Thoracic aorta (tissue), 2 donors: ENCODE measurements around the gene HPCAL1. TPM values are rescaled to one million over a fixed set of nuclear protein-coding genes. Genes with fewer than 3 reads are reported as not detected.

Source experiments
- ATAC-seq: fragments of 150-250 bp; one replicate; pipeline ENCODE4 v1.8.0; 2017; ENCODE audit warnings: low read depth; ENCODE audit not compliant: insufficient number of reproducible peaks, low FRiP score
- DNase-seq: peaks from one replicate; pipeline ENCODE4 v3.0.0-alpha.2; 2020; ENCODE audit warnings: low spot score
- H3K27ac ChIP-seq, 2 donors: fragments of 200-600 bp; sonication (generic); 1 replicate in 1 of 2; 2 replicates in 1 of 2; pipeline ENCODE4 v1.5.1; 2016; ENCODE audit warnings: mild to moderate bottlenecking in 2 of 2, moderate library complexity in 2 of 2
- H3K27me3 ChIP-seq: fragments of 200-600 bp; sonication (generic); replicated peaks from 2 replicates; pipeline ENCODE4 v1.6.0; 2016; ENCODE audit warnings: mild to moderate bottlenecking; ENCODE audit not compliant: insufficient read depth
- H3K36me3 ChIP-seq: fragments of 200-600 bp; sonication (generic); one replicate; pipeline ENCODE4 v1.5.1; 2016
- H3K4me1 ChIP-seq, 2 donors: fragments of 200-600 bp; sonication (generic); 1 replicate in 1 of 2; 2 replicates in 1 of 2; pipeline versions ENCODE4 v1.5.1 to v1.6.0; 2016; ENCODE audit warnings: low read depth in 2 of 2, mild to moderate bottlenecking in 1 of 2; ENCODE audit not compliant: control insufficient read depth in 1 of 2
- H3K4me3 ChIP-seq: fragments of 200-600 bp; sonication (generic); 2 replicates; pipeline ENCODE4 v1.5.1; 2016; ENCODE audit warnings: mild to moderate bottlenecking
- H3K9me3 ChIP-seq: fragments of 200-600 bp; sonication (generic); 2 replicates; pipeline ENCODE4 v1.5.1; 2016
- total RNA-seq, 2 donors: library from RNA; depleted of rRNA; stranded (reverse); fragments of >200 nt; gene quantifications; one replicate each; pipeline versions ENCODE4 v1.1.0 to v1.2.3, GENCODE V29; 2016
- TF ChIP-seq, protein P1 (sequence below): fragments of 200-600 bp; sonication (generic); IDR thresholded peaks from one replicate; pipeline ENCODE4 v1.5.1; 2019; ENCODE audit warnings: antibody characterized with exemption

The HPCAL1 gene
- total RNA-seq, 2 donors from 2014 or later, result 34.6 to 50.2 TPM

DNA sequence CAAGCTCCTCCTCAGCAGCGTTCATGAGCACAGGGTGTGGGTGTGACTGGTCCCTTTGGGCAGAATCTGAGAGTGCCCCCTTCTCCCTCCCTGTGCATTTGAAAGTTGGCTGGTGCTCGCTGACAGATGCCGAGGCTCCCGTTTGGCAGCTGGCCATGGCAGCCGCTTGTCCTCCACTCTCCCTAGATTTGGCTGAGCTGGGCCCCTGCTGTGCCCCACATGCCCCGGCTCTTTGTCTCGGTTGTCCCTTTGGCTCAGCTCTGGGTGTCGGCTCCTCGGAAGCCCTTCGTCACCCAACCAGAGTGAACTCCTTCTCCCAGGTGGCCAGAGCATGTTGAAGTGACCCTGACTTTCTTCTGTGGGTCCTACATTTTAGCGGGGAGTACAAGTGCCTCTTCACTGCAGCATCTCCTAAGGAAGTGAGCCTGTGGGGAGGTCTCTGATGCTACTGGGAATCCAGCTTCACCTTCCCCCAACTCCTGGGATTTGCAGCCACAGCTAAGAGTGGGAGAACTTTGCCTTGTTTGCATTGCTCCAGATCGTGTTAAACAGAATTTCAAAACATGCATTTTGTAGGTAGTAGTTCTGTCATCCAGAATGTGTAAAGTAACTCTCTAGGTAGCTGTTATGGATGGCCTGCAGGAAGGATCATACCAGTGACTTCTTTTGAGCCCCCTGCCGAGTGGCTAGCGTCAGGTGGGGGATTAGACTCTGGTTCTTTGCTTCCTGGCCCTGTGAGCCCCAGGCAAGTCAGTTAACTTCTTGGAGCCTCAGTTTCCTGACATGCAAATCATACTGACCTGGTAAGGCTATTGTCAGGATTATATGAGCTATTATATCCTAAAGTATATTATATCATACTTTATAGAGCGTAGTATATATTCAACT, 24.2 kb downstream of the HPCAL1 start:
- Histone ChIP-seq H3K36me3 (no peaks in the 10 kb centered on the region), H3K4me1 (peaks cover 7 to 10% of the 10 kb centered on the region in 2 donors), H3K4me3 (no peak overlapping the region), H3K9me3 (no peaks in the 10 kb centered on the region), H3K27ac (no peak overlapping the region), H3K27me3 (no peaks in the 10 kb centered on the region)
- TF ChIP-seq, protein P1, sequence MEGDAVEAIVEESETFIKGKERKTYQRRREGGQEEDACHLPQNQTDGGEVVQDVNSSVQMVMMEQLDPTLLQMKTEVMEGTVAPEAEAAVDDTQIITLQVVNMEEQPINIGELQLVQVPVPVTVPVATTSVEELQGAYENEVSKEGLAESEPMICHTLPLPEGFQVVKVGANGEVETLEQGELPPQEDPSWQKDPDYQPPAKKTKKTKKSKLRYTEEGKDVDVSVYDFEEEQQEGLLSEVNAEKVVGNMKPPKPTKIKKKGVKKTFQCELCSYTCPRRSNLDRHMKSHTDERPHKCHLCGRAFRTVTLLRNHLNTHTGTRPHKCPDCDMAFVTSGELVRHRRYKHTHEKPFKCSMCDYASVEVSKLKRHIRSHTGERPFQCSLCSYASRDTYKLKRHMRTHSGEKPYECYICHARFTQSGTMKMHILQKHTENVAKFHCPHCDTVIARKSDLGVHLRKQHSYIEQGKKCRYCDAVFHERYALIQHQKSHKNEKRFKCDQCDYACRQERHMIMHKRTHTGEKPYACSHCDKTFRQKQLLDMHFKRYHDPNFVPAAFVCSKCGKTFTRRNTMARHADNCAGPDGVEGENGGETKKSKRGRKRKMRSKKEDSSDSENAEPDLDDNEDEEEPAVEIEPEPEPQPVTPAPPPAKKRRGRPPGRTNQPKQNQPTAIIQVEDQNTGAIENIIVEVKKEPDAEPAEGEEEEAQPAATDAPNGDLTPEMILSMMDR, result no peak
- no peak for ATAC-seq
- no peak for DNase-seq

DNA sequence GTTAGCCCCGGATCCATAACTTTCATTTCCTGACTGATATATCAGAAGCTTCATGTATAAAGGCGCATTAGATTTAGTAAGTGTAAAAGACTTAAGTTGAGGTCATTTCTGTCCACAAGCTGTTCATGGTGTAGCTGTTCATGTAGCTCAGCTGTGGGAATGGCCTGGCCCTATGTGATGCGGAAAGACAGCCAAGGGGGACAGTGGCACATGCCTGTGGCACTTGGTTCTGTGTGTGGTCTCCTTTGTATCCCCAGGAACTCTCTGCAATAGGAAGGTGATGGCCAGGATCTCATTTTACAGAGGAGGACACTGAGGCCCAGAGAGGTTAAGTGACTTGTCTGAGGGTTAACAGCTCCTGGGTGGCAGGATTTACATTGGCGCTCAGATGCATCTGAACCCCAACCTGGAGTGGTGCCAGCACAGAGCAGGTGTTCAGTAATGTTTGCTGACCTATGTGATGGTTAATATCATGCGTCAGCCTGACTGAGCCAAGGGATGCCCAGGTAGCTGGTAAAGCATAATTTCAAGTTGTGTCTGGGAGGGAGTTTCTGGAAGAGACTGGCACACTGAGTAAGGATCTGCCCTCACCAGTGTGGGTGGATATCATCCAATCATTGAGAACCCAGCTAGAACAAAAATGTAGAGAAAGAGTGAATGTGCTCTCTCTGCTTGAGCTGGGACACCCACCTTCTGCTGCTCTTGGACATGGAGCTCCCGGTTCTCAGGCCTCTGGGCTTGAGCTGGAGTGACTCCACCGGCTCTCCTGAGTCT, 25.4 kb downstream of the HPCAL1 start:
- TF ChIP-seq, protein P1, result no peak
- H3K36me3 ChIP-seq, result no peaks in the 10 kb centered on the region
- H3K4me3 ChIP-seq, result no peak overlapping the region
- peaks cover 7 to 10% of the 10 kb centered on the region in 2 donors for H3K4me1 ChIP-seq
- no peaks in the 10 kb centered on the region for H3K27me3 ChIP-seq
- no peak for DNase-seq
- H3K27ac ChIP-seq, result no peak overlapping the region
- H3K9me3 ChIP-seq, result no peaks in the 10 kb centered on the region
- ATAC-seq, result no peak

DNA sequence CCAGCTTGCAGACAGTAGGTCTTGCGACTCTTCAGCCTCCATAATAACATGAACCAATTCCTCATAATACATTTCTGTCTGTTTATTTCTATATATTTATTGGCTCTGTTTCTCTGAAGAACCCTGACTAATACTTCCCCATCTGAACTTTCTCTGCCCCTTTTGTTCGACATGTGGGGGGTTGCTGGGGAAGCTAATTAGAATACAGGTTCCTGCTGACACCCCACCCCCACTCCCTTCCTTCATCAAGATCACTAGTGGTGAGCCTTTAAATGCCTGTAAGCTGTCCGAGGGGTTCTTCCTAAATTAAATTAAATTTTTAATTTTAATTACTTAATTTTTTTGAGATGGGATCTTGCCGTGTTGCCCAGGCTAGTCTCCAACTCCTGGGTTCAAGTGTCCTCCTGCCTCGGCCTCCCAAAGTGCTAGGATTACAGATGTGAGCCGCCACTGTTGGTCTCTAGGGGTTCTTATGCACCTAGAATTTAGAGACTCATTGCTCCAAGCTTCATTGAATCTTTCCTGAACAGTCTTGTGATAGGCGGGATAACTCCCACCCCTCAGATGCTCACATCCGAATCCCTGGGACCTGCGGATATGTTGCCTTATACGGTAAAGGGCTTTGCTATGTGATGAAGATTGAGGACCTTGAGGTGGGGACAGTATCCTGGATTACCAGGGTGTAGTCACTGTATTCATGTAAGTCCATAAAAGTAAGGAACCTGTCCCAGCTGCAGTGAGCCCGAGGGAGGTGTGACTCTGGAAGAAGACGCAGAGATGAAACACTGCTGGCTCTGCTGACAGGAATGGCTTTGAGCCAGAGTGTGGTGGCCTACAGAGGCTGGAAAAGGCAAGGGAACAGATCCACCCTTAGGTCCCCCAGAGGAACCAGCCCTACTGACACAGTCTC, 26.2 kb downstream of the HPCAL1 start:
- TF ChIP-seq, protein P1, result no peak
- Histone ChIP-seq H3K4me1 (peaks cover 7 to 10% of the 10 kb centered on the region in 2 donors), H3K36me3 (no peaks in the 10 kb centered on the region), H3K9me3 (no peaks in the 10 kb centered on the region), H3K27me3 (no peaks in the 10 kb centered on the region), H3K27ac (no peak overlapping the region), H3K4me3 (no peak overlapping the region)
- ATAC-seq (no peak), DNase-seq (no peak)

DNA sequence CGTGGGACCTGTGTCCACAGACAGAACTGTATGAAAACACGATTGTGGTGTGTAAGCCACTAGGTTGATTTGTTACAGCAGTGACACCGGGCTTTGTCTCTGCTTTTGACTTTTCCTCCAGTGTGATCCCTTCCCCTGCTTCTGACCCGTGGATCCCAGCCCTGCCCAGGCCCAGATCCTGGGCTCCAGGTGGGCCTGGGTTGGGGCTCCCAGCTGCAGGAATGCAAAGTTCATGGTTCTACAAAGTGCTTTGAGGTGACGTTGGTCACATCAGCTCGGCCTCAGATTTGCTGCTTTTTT, 26.8 kb downstream of the HPCAL1 start:
- no peaks in the 10 kb centered on the region for H3K9me3 ChIP-seq
- H3K4me3 ChIP-seq, result no peak overlapping the region
- no peaks in the 10 kb centered on the region for H3K27me3 ChIP-seq
- H3K27ac ChIP-seq, result no peak overlapping the region
- DNase-seq (no peak), ATAC-seq (no peak)
- H3K36me3 ChIP-seq, result no peaks in the 10 kb centered on the region
- peaks cover 7 to 10% of the 10 kb centered on the region in 2 donors for H3K4me1 ChIP-seq
- TF ChIP-seq, protein P1, result no peak
